Common myeloid progenitor, CD34-positive (primary cell): ENCODE results near the gene A3GALT2.

Experiments used
- CTCF ChIA-PET: fragments of 350-600 bp; sonication (Branson Sonifier 250); formaldehyde crosslinking; loops from one replicate; lab custom pipeline; 2021; ENCODE audit warnings: antibody characterized with exemption; lab: Charles Lee
- POLR2A ChIA-PET: fragments of 350-600 bp; sonication (Branson Sonifier 250); formaldehyde crosslinking; loops from one replicate; lab custom pipeline; 2021; ENCODE audit warnings: antibody characterized with exemption; lab: Charles Lee
- DNase-seq, 3 donors: peaks; one replicate each; pipeline versions ENCODE4 v3.0.0 to v3.0.0-alpha.2; 2013
- H3K27ac ChIP-seq, 2 experiments: 1 replicate in 1 of 2; 2 replicates in 1 of 2; pipeline ENCODE4 v1.7.0; 2013; ENCODE audit warnings: inconsistent platforms in 2 of 2, low read length in 2 of 2, mild to moderate bottlenecking in 2 of 2, low read depth in 1 of 2, moderate library complexity in 1 of 2; ENCODE audit not compliant: severe bottlenecking in 2 of 2, insufficient read depth in 1 of 2, poor library complexity in 1 of 2
- H3K27me3 ChIP-seq, 5 experiments: replicated peaks in 2 of 5; 1 replicate in 3 of 5; 2 replicates in 2 of 5; pipeline versions ENCODE4 v1.6.1 to v1.7.0; 2013; ENCODE audit warnings: low read length in 4 of 5, mild to moderate bottlenecking in 2 of 5, moderate library complexity in 2 of 5, inconsistent platforms in 1 of 5; ENCODE audit not compliant: insufficient read depth in 5 of 5, control insufficient read depth in 4 of 5
- H3K36me3 ChIP-seq, 4 experiments: 1 replicate in 2 of 4; 2 replicates in 2 of 4; pipeline versions ENCODE4 v1.6.1 to v1.7.0; 2013; ENCODE audit warnings: low read length in 3 of 4, control low read depth in 1 of 4, mild to moderate bottlenecking in 1 of 4; ENCODE audit not compliant: control insufficient read depth in 4 of 4, insufficient read depth in 4 of 4
- H3K4me1 ChIP-seq, 4 experiments: 1 replicate in 3 of 4; 2 replicates in 1 of 4; pipeline versions ENCODE4 v1.6.1 to v1.7.1; 2013; ENCODE audit warnings: low read length in 3 of 4, mild to moderate bottlenecking in 3 of 4, control low read depth in 1 of 4, inconsistent platforms in 1 of 4, moderate library complexity in 1 of 4; ENCODE audit not compliant: control insufficient read depth in 4 of 4, insufficient read depth in 4 of 4; ENCODE audit errors: control extremely low read depth in 1 of 4
- H3K4me3 ChIP-seq, 7 experiments: 1 replicate in 4 of 7; 2 replicates in 3 of 7; pipeline versions ENCODE4 v1.5.1 to v1.7.0; 2013; ENCODE audit warnings: mild to moderate bottlenecking in 7 of 7, low read length in 6 of 7, moderate library complexity in 6 of 7, inconsistent platforms in 2 of 7, low read depth in 2 of 7, control low read depth in 1 of 7; ENCODE audit not compliant: insufficient read depth in 4 of 7, control insufficient read depth in 1 of 7; ENCODE audit errors: extremely low read depth in 1 of 7
- H3K9me3 ChIP-seq, 5 experiments: 1 replicate in 4 of 5; 2 replicates in 1 of 5; pipeline versions ENCODE4 v1.6.1 to v1.7.1; 2013; ENCODE audit warnings: low read length in 4 of 5, mild to moderate bottlenecking in 2 of 5, inconsistent platforms in 1 of 5, low read depth in 1 of 5, moderate library complexity in 1 of 5; ENCODE audit not compliant: control insufficient read depth in 4 of 5, insufficient read depth in 2 of 5; ENCODE audit errors: control extremely low read depth in 1 of 5
- WGBS: methylation state at CpG from one replicate; pipeline ENCODE4 v1.1.5; 2013; ENCODE audit not compliant: insufficient coverage; 5-methylcytosine and 5-hydroxymethylcytosine counted together

Gene A3GALT2

GRCh38 chr1:33275706-33276572 is 45.0 kb downstream of the A3GALT2 start:
- CTCF ChIA-PET = no interaction called here
- 96% methylated on average over 40 of the region's 45 CpGs for WGBS
- H3K36me3 ChIP-seq = peaks cover 18 to 69% (median 44%) of the 10 kb centered on the region in 4 experiments
- DNase-seq = no peak
- H3K27me3 ChIP-seq = no peaks in the 10 kb centered on the region
- H3K9me3 ChIP-seq = no peaks in the 10 kb centered on the region
- H3K4me3 ChIP-seq = no peak overlapping the region
- POLR2A ChIA-PET = no interaction called here
- H3K27ac ChIP-seq = no peak overlapping the region
- H3K4me1 ChIP-seq = peaks cover 0 to 2% (median 0%) of the 10 kb centered on the region in 4 experiments

GRCh38 chr1:33275195-33275594 is 45.7 kb downstream of the A3GALT2 start:
- Histone ChIP-seq H3K36me3 (peaks cover 18 to 70% (median 46%) of the 10 kb centered on the region in 4 experiments), H3K4me1 (peaks cover 0 to 2% (median 0%) of the 10 kb centered on the region in 4 experiments), H3K27ac (no peak overlapping the region), H3K27me3 (no peaks in the 10 kb centered on the region), H3K9me3 (no peaks in the 10 kb centered on the region), H3K4me3 (no peak overlapping the region)
- peak; percentile 11 to 64 (median 33) for DNase-seq
- POLR2A ChIA-PET = no interaction called here
- 94% methylated on average over 6 of the region's 6 CpGs for WGBS
- CTCF ChIA-PET = interaction anchor here (1.9 kb wide), 1 partner anchor 10 kb away, joined by 7 read pairs; no protein-coding TSS in a partner anchor

GRCh38 chr1:33274446-33274845 is 46.5 kb downstream of the A3GALT2 start:
- peaks cover 0 to 2% (median 0%) of the 10 kb centered on the region in 4 experiments for H3K4me1 ChIP-seq
- no peak overlapping the region for H3K27ac ChIP-seq
- no peak overlapping the region for H3K4me3 ChIP-seq
- ChIA-PET POLR2A (no interaction called here), CTCF (interaction anchor here (1.9 kb wide), 1 partner anchor 10 kb away, joined by 7 read pairs; no protein-coding TSS in a partner anchor)
- no peaks in the 10 kb centered on the region for H3K9me3 ChIP-seq
- peaks cover 14 to 71% (median 46%) of the 10 kb centered on the region in 4 experiments for H3K36me3 ChIP-seq
- no CpG with 5 or more reads among the region's 1 CpG for WGBS
- H3K27me3 ChIP-seq = no peaks in the 10 kb centered on the region
- DNase-seq = no peak

- POLR2A ChIA-PET = no interaction called here
- no peaks in the 10 kb centered on the region for H3K27me3 ChIP-seq
- H3K4me3 ChIP-seq = no peak overlapping the region
- no peak overlapping the region for H3K27ac ChIP-seq
- 80% methylated on average over 6 of the region's 7 CpGs for WGBS
- H3K4me1 ChIP-seq = peaks cover 0 to 2% (median 0%) of the 10 kb centered on the region in 4 experiments
- DNase-seq = no peak
- CTCF ChIA-PET = interaction anchor here (1.9 kb wide), 1 partner anchor 9 kb away, joined by 7 read pairs; no protein-coding TSS in a partner anchor
- no peaks in the 10 kb centered on the region for H3K9me3 ChIP-seq
- H3K36me3 ChIP-seq = peaks cover 14 to 71% (median 43%) of the 10 kb centered on the region in 4 experiments
These were observed 46.9 kb downstream of the A3GALT2 start for GRCh38 chr1:33273961-33274371.

- Histone ChIP-seq H3K36me3 (peaks cover 12 to 69% (median 40%) of the 10 kb centered on the region in 4 experiments), H3K27me3 (no peaks in the 10 kb centered on the region), H3K27ac (no peak overlapping the region), H3K4me3 (no peak overlapping the region), H3K9me3 (no peaks in the 10 kb centered on the region), H3K4me1 (peaks cover 0 to 2% (median 0%) of the 10 kb centered on the region in 4 experiments)
- CTCF ChIA-PET = interaction anchor here (1.9 kb wide), 1 partner anchor 9 kb away, joined by 7 read pairs; no protein-coding TSS in a partner anchor
- 100% methylated on average over 1 of the region's 3 CpGs for WGBS
- DNase-seq = no peak
- POLR2A ChIA-PET = no interaction called here
These were observed 47.5 kb downstream of the A3GALT2 start for GRCh38 chr1:33273406-33273805.

- Histone ChIP-seq H3K27me3 (no peaks in the 10 kb centered on the region), H3K36me3 (peaks cover 12 to 65% (median 40%) of the 10 kb centered on the region in 4 experiments), H3K4me1 (peaks cover 0 to 2% (median 0%) of the 10 kb centered on the region in 4 experiments), H3K4me3 (no peak overlapping the region), H3K9me3 (no peaks in the 10 kb centered on the region), H3K27ac (no peak overlapping the region)
- WGBS = 90% methylated on average over 1 of the region's 1 CpG
- ChIA-PET POLR2A (no interaction called here), CTCF (no interaction called here)
- no peak for DNase-seq
These were observed 48.0 kb downstream of the A3GALT2 start for GRCh38 chr1:33272930-33273329.

- ChIA-PET POLR2A (no interaction called here), CTCF (interaction anchor here (1.4 kb wide), 1 partner anchor 23 kb away, joined by 4 read pairs; no protein-coding TSS in a partner anchor)
- H3K9me3 ChIP-seq = no peaks in the 10 kb centered on the region
- H3K27ac ChIP-seq = no peak overlapping the region
- peaks cover 0 to 2% (median 0%) of the 10 kb centered on the region in 4 experiments for H3K4me1 ChIP-seq
- peaks cover 11 to 63% (median 37%) of the 10 kb centered on the region in 4 experiments for H3K36me3 ChIP-seq
- DNase-seq = no peak
- no peak overlapping the region for H3K4me3 ChIP-seq
- H3K27me3 ChIP-seq = no peaks in the 10 kb centered on the region
- 94% methylated on average over 3 of the region's 3 CpGs for WGBS
These were observed 48.4 kb downstream of the A3GALT2 start for GRCh38 chr1:33272509-33272908.
